ENCODE data around the gene IARS2. TPM values are rescaled to one million over a fixed set of nuclear protein-coding genes. Genes with fewer than 3 reads are reported as not detected.
"Not testable (repeated sequence)": the region's sequence is repeated elsewhere in the genome, so short reads cannot be mapped to it uniquely, and the experiment has no call there.

Gene IARS2
- total RNA-seq, 1 donor from 2014 or later, result 74.6 TPM

GRCh38 chr1:220164517-220164916 is 70.6 kb downstream of the IARS2 start:
- DNase-seq (ENCODE audit: low spot score), result no peak

GRCh38 chr1:220166853-220167252 is 72.9 kb downstream of the IARS2 start:
- no peak for DNase-seq (ENCODE audit: low spot score)

GRCh38 chr1:220169887-220170286 is 76.0 kb downstream of the IARS2 start:
- not testable (repeated sequence) for DNase-seq (ENCODE audit: low spot score)

- no peak for DNase-seq (ENCODE audit: low spot score)
Observed at GRCh38 chr1:220170836-220171526, 77.0 kb downstream of the IARS2 start.

GRCh38 chr1:220176540-220176939 is 82.6 kb downstream of the IARS2 start:
- DNase-seq (ENCODE audit: low spot score), result no peak

GRCh38 chr1:220182111-220182510 is 88.2 kb downstream of the IARS2 start:
- no peak for DNase-seq (ENCODE audit: low spot score)

GRCh38 chr1:220182656-220183055 is 88.7 kb downstream of the IARS2 start:
- no peak for DNase-seq (ENCODE audit: low spot score)

GRCh38 chr1:220184506-220184905 is 90.6 kb downstream of the IARS2 start:
- DNase-seq (ENCODE audit: low spot score), result no peak

GRCh38 chr1:220186752-220187151 is 92.8 kb downstream of the IARS2 start:
- DNase-seq (ENCODE audit: low spot score), result no peak

GRCh38 chr1:220188538-220188937 is 94.6 kb downstream of the IARS2 start:
- no peak for DNase-seq (ENCODE audit: low spot score)

GRCh38 chr1:220189750-220190347 is 95.9 kb downstream of the IARS2 start:
- peak; percentile 19 for DNase-seq (ENCODE audit: low spot score)

- DNase-seq (ENCODE audit: low spot score), result no peak
Observed at GRCh38 chr1:220195701-220196100, 101.8 kb downstream of the IARS2 start.

Other genes starting within 250 kb of the IARS2 start
- 3.6 TPM for gene SLC30A10, start 165.6 kb upstream of the IARS2 start, total RNA-seq (ENCODE audit: insufficient read depth, low replicate concordance)
- 143 TPM for gene EPRS1, start 47.6 kb upstream of the IARS2 start, total RNA-seq (ENCODE audit: insufficient read depth, low replicate concordance)
- 11.6 TPM for gene BPNT1, start 4.3 kb upstream of the IARS2 start, total RNA-seq (ENCODE audit: insufficient read depth, low replicate concordance)
- gene RAB3GAP2, start 178.3 kb downstream of the IARS2 start, total RNA-seq (ENCODE audit: insufficient read depth, low replicate concordance), result 24.6 TPM

Data from umbilical cord (tissue), 2 donors.